ENCODE results near the gene POLR2J3. TPM values are rescaled to one million over a fixed set of nuclear protein-coding genes. Genes with fewer than 3 reads are reported as not detected.
A peak's percentile ranks its signal among the peaks of the same experiment; 100 is the strongest.
"Not testable (repeated sequence)": the region's sequence is repeated elsewhere in the genome, so short reads cannot be mapped to it uniquely, and the experiment has no call there.

POLR2J3 gene
- total RNA-seq, 2 donors from 2014 or later = 24.9 to 42.9 TPM

DNA sequence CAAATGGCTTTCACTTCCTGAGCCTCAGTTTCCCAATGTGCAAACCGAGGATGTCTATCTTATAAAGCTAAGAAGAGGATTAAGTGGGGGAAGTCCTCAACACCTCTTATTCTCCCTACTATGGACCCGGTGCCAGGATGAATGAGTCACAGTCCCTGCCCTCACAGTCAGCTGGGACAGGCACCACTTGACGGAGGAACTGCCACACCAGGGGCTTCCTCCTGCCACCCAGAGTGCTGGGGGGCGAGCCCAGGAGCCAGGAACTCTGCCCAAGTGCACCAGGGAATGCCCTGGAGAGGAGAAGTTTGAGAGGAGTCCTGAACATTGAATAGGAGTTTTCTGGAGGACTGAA lies 41.9 kb upstream of the POLR2J3 start:
- not testable (repeated sequence) for H3K27me3 Mint-ChIP-seq (ENCODE audit: insufficient read depth); DNase-seq; H3K36me3 Mint-ChIP-seq (ENCODE audit: low read depth); H3K4me1 Mint-ChIP-seq; H3K27me3 ChIP-seq (ENCODE audit: control insufficient read depth, insufficient read depth, low read length, poor library complexity, severe bottlenecking); H3K4me3 ChIP-seq (ENCODE audit: low read length); H3K4me3 Mint-ChIP-seq; H3K9me3 Mint-ChIP-seq; H3K36me3 ChIP-seq (ENCODE audit: control insufficient read depth, insufficient read depth, low read length); H3K9me3 ChIP-seq (ENCODE audit: control insufficient read depth, low read length); H3K27ac Mint-ChIP-seq; H3K9ac ChIP-seq (ENCODE audit: extremely low read depth, low read length, poor library complexity, severe bottlenecking); H3K27ac ChIP-seq (ENCODE audit: low read depth, low read length); H3K4me1 ChIP-seq (ENCODE audit: control insufficient read depth, insufficient read depth, low read length)
- WGBS, 2 experiments (ENCODE audit: insufficient coverage in 1 of 2, insufficient read length in 1 of 2) = no CpG with 5 or more reads among the region's 4 CpGs

- DNase-seq = not testable (repeated sequence)
Observed at GRCh38 chr7:102613575-102614345, 41.4 kb upstream of the POLR2J3 start.

DNA sequence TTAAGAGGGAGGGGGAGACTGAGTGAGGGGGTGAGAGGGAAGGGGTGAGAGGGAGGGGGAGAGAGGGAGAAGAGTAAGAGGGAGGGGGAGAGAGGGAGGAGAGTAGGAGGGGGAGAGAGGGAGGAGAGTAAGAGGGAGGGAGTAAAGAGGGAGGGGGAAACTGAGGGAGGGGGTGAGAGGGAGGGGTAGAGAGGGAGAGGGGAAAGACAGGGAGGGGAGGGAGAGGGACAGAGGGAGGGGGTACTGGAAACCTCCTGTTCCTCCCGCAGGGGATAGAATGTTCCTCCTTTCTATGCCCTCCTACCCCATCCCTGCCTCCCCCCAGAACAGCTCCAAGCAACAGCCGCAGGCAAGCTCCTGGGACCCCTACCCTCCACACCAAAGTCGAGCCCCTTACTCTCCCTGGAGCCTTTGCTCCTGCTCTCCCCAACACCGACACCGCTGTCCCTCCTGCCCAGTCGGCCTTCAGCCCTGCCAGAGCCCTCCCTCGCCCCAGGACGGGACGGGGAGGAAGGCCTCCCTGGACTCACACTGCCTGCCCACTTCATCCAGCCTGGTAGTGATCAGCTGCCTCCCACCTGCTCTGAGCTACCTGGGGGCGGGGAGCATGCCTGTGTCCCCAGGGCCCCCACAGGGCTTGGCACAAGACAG lies 39.4 kb upstream of the POLR2J3 start:
- H3K27ac ChIP-seq (ENCODE audit: low read depth, low read length) = peak overlapping the region; percentile 40
- H3K9ac ChIP-seq (ENCODE audit: extremely low read depth, low read length, poor library complexity, severe bottlenecking); H3K27me3 ChIP-seq (ENCODE audit: control insufficient read depth, insufficient read depth, low read length, poor library complexity, severe bottlenecking); H3K36me3 ChIP-seq (ENCODE audit: control insufficient read depth, insufficient read depth, low read length); H3K9me3 Mint-ChIP-seq; H3K4me1 ChIP-seq (ENCODE audit: control insufficient read depth, insufficient read depth, low read length); H3K9me3 ChIP-seq (ENCODE audit: control insufficient read depth, low read length); H3K27ac Mint-ChIP-seq; H3K36me3 Mint-ChIP-seq (ENCODE audit: low read depth); H3K4me3 Mint-ChIP-seq; H3K4me3 ChIP-seq (ENCODE audit: low read length); H3K4me1 Mint-ChIP-seq; H3K27me3 Mint-ChIP-seq (ENCODE audit: insufficient read depth): not testable (repeated sequence)
- 41 to 66% methylated on average over 4 to 7 of the region's 10 CpGs for WGBS, 2 experiments (ENCODE audit: insufficient coverage in 1 of 2, insufficient read length in 1 of 2)
- peak; percentile 72 for DNase-seq

More at GRCh38 chr7:102613575-102614345, 41.4 kb upstream of the POLR2J3 start:
- not testable (repeated sequence) for H3K4me3 Mint-ChIP-seq; H3K4me1 Mint-ChIP-seq; H3K4me1 ChIP-seq (ENCODE audit: control insufficient read depth, insufficient read depth, low read length); H3K27me3 ChIP-seq (ENCODE audit: control insufficient read depth, insufficient read depth, low read length, poor library complexity, severe bottlenecking); H3K36me3 Mint-ChIP-seq (ENCODE audit: low read depth); H3K9me3 Mint-ChIP-seq; H3K9ac ChIP-seq (ENCODE audit: extremely low read depth, low read length, poor library complexity, severe bottlenecking); H3K27me3 Mint-ChIP-seq (ENCODE audit: insufficient read depth); H3K27ac ChIP-seq (ENCODE audit: low read depth, low read length); H3K9me3 ChIP-seq (ENCODE audit: control insufficient read depth, low read length); H3K4me3 ChIP-seq (ENCODE audit: low read length); H3K27ac Mint-ChIP-seq; H3K36me3 ChIP-seq (ENCODE audit: control insufficient read depth, insufficient read depth, low read length)
- WGBS, 2 experiments (ENCODE audit: insufficient coverage in 1 of 2, insufficient read length in 1 of 2) = 90% methylated on average over 2 of the region's 15 CpGs; no CpG with 5 or more reads in 1 of the 2 experiments

DNA sequence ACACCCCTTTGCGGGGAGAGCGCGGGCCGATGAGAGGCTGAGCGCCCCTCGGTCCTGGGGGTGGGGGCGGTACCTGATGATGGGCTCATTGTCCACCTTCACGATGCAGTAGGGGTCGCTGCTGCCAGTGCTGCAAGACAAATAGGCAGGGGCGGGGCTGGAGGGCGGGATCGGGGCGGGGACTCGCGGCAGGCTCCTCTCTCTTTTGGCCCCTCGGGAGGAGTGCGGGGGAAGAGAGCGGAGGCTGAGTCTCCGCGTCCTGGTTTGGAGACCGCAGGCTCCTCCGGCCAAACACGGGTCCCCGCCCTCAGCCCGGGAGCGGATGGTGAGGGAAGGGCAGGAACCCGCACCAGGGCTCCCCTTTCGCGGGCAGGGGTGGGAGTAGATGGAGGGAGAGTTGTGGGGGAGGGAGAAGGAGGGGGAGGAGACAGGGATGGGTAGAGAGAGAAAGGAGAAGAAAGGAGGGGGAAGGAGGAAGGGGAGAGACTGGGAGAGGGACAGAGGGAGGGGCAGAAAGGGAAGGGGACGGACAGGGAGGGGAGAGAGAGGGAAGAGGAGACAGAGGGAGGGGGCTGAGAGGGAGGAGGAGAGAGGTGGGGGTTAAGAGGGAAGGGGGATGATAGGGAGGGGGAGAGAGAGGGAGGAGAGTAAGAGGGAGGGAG lies 38.8 kb upstream of the POLR2J3 start:
- H3K4me1 Mint-ChIP-seq; H3K27me3 ChIP-seq (ENCODE audit: control insufficient read depth, insufficient read depth, low read length, poor library complexity, severe bottlenecking); H3K9me3 Mint-ChIP-seq; H3K4me3 Mint-ChIP-seq; H3K9ac ChIP-seq (ENCODE audit: extremely low read depth, low read length, poor library complexity, severe bottlenecking); H3K4me3 ChIP-seq (ENCODE audit: low read length); H3K27ac ChIP-seq (ENCODE audit: low read depth, low read length); H3K36me3 Mint-ChIP-seq (ENCODE audit: low read depth); H3K36me3 ChIP-seq (ENCODE audit: control insufficient read depth, insufficient read depth, low read length); H3K27me3 Mint-ChIP-seq (ENCODE audit: insufficient read depth); H3K4me1 ChIP-seq (ENCODE audit: control insufficient read depth, insufficient read depth, low read length); DNase-seq; H3K27ac Mint-ChIP-seq; H3K9me3 ChIP-seq (ENCODE audit: control insufficient read depth, low read length): not testable (repeated sequence)
- no CpG with 5 or more reads among the region's 30 CpGs for WGBS, 2 experiments (ENCODE audit: insufficient coverage in 1 of 2, insufficient read length in 1 of 2)

DNA sequence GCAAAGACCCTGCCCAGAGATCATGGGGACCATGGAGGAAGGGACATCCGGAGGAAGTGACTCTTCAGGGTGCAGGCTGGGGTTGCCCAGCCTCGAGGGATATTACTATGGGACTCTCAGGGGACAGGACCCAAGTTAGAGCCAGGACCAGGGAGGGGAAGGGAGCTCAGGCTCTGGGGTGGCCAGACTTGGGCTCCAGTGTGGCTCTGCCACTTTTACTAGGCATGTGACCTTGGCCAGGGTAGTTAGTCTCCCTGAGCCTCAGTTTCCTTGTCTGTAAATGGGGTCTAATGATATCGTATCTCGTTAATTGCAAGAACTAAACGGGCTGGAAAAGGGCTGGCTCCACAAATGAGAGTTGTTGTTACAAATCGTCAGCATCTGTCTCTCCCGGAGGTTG lies 38.1 kb upstream of the POLR2J3 start:
- not testable (repeated sequence) for H3K36me3 ChIP-seq (ENCODE audit: control insufficient read depth, insufficient read depth, low read length); H3K4me3 ChIP-seq (ENCODE audit: low read length); H3K27ac ChIP-seq (ENCODE audit: low read depth, low read length); H3K9me3 Mint-ChIP-seq; H3K27me3 ChIP-seq (ENCODE audit: control insufficient read depth, insufficient read depth, low read length, poor library complexity, severe bottlenecking); H3K27me3 Mint-ChIP-seq (ENCODE audit: insufficient read depth); DNase-seq; H3K36me3 Mint-ChIP-seq (ENCODE audit: low read depth); H3K9me3 ChIP-seq (ENCODE audit: control insufficient read depth, low read length); H3K27ac Mint-ChIP-seq; H3K9ac ChIP-seq (ENCODE audit: extremely low read depth, low read length, poor library complexity, severe bottlenecking); H3K4me1 ChIP-seq (ENCODE audit: control insufficient read depth, insufficient read depth, low read length); H3K4me1 Mint-ChIP-seq; H3K4me3 Mint-ChIP-seq
- no CpG with 5 or more reads among the region's 7 CpGs for WGBS, 2 experiments (ENCODE audit: insufficient coverage in 1 of 2, insufficient read length in 1 of 2)

DNA sequence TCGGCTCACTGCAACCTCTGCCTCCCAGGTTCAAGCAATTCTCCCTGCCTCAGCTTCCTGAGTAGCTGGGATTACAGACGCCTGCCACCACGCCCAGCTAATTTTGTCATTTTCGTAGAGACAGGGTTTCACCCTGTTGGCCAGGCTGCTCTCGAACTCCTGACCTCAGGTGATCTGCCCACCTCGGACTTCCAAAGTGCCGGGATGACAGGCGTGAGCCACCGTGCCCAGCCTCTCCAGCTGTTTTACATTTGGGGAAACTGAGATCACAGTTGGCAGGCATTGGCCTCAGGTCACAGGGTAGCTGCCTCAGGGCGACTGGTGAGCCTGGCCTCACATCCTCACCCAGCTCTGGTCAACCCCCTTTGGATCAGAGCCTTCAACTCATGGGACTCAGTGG lies 37.4 kb upstream of the POLR2J3 start:
- DNase-seq; H3K9ac ChIP-seq (ENCODE audit: extremely low read depth, low read length, poor library complexity, severe bottlenecking); H3K27me3 ChIP-seq (ENCODE audit: control insufficient read depth, insufficient read depth, low read length, poor library complexity, severe bottlenecking); H3K4me1 ChIP-seq (ENCODE audit: control insufficient read depth, insufficient read depth, low read length); H3K4me1 Mint-ChIP-seq; H3K36me3 Mint-ChIP-seq (ENCODE audit: low read depth); H3K36me3 ChIP-seq (ENCODE audit: control insufficient read depth, insufficient read depth, low read length); H3K9me3 ChIP-seq (ENCODE audit: control insufficient read depth, low read length); H3K9me3 Mint-ChIP-seq; H3K27me3 Mint-ChIP-seq (ENCODE audit: insufficient read depth); H3K27ac Mint-ChIP-seq; H3K4me3 Mint-ChIP-seq; H3K27ac ChIP-seq (ENCODE audit: low read depth, low read length); H3K4me3 ChIP-seq (ENCODE audit: low read length): not testable (repeated sequence)
- 93% methylated on average over 6 of the region's 10 CpGs; no CpG with 5 or more reads in 1 of the 2 experiments for WGBS, 2 experiments (ENCODE audit: insufficient coverage in 1 of 2, insufficient read length in 1 of 2)

DNA sequence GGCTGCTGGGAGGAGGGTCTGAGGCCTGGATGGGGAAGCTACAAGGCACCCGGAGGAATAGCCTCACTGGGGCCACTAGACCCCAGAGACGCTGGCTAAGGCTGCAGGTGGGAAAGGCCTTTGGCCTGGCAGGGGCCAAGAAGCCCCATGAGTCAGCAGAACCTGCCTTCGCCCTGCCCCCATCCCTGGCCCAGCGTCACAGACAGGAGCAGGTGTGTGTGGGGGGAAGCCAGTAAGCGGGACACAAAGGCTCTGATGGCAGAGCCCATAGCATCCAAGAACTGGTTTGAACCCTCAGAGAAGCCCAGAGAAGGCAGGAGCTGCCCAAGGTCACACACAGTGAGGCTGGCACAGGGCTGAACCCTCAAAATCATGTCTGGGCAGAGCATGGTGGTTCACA lies 34.5 kb upstream of the POLR2J3 start:
- not testable (repeated sequence) for H3K9me3 Mint-ChIP-seq; H3K27me3 ChIP-seq (ENCODE audit: control insufficient read depth, insufficient read depth, low read length, poor library complexity, severe bottlenecking); H3K4me3 Mint-ChIP-seq; H3K4me1 Mint-ChIP-seq; H3K27me3 Mint-ChIP-seq (ENCODE audit: insufficient read depth); H3K4me3 ChIP-seq (ENCODE audit: low read length); H3K36me3 ChIP-seq (ENCODE audit: control insufficient read depth, insufficient read depth, low read length); H3K27ac Mint-ChIP-seq; DNase-seq; H3K27ac ChIP-seq (ENCODE audit: low read depth, low read length); H3K9ac ChIP-seq (ENCODE audit: extremely low read depth, low read length, poor library complexity, severe bottlenecking); H3K4me1 ChIP-seq (ENCODE audit: control insufficient read depth, insufficient read depth, low read length); H3K9me3 ChIP-seq (ENCODE audit: control insufficient read depth, low read length); H3K36me3 Mint-ChIP-seq (ENCODE audit: low read depth)
- no CpG with 5 or more reads among the region's 5 CpGs for WGBS, 2 experiments (ENCODE audit: insufficient coverage in 1 of 2, insufficient read length in 1 of 2)
